DOHH2 (cell line): ENCODE measurements around the gene MAN1B1.

ENCODE experiments used
- EZH2phosphoT487 ChIP-seq: fragments of 200-600 bp; sonication (generic); IDR thresholded peaks from 2 replicates; pipeline ENCODE4 v1.6.1; 2017; ENCODE audit warnings: borderline replicate concordance, mild to moderate bottlenecking, antibody characterized with exemption, low read length, moderate library complexity, mixed read lengths
- TF ChIP-seq, protein P1 (sequence below): fragments of 200-600 bp; sonication (generic); IDR thresholded peaks from one replicate; pipeline ENCODE4 v1.5.1; 2014; ENCODE audit warnings: antibody characterized with exemption, mild to moderate bottlenecking, low read depth, low read length; ENCODE audit not compliant: poor library complexity, severe bottlenecking

DNA sequence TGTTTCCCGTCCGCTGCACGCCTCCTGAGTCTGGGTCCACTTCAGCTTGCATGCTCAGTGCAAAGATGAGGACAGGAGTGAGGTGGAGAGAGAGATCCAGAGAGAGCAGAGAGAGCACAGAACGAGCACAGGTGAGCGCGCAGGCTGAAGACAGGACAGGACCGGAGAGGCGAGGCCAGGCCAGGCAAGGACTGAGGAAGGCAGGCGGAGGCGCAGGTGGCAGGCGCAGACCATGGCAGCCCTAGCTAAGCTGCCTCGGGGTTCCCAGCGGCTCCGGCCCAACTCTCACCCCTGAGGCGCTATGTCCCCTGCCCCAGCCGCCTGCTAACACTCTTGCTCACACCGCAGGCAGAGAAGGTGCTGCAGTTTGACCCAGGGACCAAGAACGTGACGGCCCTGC, 61.9 kb downstream of the MAN1B1 start:
- TF ChIP-seq, protein P1, sequence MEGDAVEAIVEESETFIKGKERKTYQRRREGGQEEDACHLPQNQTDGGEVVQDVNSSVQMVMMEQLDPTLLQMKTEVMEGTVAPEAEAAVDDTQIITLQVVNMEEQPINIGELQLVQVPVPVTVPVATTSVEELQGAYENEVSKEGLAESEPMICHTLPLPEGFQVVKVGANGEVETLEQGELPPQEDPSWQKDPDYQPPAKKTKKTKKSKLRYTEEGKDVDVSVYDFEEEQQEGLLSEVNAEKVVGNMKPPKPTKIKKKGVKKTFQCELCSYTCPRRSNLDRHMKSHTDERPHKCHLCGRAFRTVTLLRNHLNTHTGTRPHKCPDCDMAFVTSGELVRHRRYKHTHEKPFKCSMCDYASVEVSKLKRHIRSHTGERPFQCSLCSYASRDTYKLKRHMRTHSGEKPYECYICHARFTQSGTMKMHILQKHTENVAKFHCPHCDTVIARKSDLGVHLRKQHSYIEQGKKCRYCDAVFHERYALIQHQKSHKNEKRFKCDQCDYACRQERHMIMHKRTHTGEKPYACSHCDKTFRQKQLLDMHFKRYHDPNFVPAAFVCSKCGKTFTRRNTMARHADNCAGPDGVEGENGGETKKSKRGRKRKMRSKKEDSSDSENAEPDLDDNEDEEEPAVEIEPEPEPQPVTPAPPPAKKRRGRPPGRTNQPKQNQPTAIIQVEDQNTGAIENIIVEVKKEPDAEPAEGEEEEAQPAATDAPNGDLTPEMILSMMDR = no peak
- TF ChIP-seq EZH2phosphoT487 = no peak
